Measurements from ENCODE around the gene GTF3C1.
"Not testable (repeated sequence)": the region's sequence is repeated elsewhere in the genome, so short reads cannot be mapped to it uniquely, and the experiment has no call there.

Gene GTF3C1

DNA sequence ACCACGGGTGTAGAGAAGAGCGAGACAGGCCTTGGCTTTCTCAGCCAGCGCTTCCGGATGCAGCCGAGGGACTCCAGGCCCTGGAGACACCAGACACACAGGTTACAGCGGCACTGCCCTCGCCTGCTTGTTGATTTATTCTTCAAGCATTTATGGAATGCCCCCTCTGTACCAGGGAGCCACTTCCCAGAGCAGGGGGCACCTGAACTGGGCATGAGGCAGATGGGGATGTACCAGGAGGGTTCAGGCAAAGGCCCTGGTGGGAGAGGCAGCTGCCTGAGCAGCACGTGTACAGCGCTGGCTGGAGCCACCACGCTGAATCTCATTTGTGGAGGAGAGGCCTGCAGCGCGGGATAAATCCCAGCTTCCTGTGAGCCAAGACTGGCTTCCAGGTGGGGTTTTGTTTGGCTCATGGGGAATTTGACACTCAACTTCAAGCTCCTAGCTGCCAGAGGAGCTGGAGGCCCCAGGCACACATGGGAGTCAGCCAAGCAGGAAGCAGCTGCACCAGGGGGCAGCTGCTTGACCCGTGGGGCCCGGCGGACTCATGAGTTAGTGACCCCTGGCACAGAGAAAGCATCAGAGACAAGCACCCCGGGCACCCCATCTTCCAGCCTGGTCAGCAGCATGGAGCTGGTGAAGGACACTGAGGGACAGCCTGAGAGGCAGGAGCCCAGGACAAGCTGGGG is 88.1 kb downstream of the GTF3C1 start:
- DNase-seq: no peak

DNA sequence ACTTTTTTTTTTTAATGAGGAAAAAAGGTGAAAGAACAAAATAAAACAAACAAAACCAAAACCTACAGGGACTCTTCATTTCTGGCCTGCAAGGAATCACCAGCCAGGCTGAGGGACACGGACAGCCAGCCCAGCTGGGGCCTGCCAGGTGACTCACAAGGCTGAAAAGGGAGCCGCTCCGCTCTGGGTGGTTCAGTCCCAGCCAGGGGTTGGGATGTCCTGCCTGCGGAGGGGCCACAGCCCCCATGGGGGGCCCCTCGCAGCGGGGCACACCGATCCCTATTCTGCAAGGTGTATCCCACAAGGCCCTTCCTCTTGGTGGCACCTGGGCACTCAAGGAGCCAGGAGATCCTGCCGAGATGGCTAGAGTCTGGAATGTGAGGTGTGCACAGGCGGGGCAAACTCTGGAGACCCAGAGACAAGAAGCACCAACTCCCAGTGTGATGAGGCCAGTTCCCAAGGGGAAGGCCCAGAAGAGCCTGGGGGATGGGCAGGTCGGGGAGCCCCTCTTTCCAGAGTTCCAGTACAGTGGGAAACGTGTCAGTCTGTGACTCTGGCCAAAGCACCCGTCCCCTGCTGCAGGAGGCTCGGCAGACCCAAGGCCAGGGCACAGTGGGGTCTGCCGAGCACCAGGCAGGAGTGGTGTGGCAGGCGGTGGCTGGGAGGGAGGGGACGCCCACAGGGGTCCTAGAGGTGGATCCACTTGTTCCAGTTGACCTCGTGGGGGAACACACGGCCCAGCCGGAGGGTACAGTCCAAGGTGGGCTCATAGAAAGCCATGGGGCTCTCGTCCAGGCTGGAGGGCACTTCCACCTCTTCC is 88.8 kb downstream of the GTF3C1 start:
- DNase-seq: no peak

DNA sequence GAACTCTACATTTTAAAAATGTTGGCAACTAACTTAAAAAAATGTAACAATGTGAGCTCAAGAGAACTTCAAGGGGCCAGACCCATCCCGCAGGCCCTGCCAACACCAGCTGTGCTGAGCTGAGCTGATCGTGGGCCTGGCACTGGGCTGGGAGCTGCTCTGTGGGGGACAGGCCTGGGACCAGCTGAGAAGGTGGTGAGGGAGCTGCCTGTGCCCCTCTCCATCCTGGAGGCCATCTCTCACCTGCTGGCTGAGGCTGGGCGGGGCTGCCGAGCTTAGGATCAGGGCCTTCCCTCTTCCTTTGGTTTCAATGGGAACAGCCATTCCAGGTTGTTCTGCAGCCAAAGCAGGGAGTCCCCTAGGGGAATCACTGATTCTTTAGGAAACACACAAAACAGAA is 89.5 kb downstream of the GTF3C1 start:
- no peak for DNase-seq

DNA sequence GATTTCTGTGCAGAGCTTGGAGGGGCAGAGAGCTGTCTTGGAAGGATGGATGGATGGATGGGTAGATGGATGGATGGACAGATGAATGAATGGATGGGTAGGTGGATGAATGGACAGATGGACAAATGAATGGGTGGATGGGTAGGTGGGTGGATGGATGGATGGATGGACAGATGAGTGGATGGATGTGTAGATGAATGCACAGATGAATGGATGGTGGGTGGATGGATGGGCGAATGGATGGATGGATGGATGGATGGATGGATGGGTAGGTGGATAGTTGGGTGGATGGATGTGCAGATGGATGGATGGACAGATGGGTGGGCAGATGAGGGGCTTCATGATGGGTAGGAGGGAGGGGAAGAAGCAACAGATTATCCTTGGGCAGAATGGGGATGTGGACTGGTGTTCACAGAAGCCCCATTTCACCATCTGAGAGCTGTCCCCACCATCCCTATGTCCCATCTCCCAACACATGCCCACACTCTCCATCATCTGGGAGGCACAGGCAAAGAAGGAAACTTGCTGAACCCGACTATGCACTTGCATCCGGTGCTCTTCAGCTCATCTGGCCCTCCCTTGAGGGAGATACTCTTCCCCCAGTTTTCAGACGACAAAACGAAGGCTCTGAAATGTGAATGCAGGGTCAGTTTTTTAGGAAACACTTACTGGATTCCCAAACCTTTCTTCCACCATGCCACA is 90.6 kb downstream of the GTF3C1 start:
- DNase-seq: no peak

DNA sequence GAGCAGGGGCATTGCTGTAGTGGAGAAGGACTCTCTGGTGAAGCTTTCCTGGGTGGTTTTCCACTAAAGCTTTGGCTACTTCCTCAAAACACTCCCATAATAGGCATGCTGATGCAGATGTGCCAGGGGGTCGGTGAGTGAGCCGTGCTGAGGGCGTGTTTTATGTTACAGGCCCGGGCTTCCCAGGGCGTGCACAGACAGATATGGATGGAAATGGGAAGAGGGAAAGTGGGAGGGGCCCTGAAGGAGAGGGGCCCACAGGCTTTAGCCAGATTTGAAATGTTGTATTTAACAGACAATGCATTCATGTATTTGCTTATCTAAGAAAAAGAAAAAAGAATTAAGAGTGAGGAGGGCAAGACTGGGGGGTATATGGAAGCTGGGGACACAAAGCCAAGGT is 91.5 kb downstream of the GTF3C1 start:
- no peak for DNase-seq

DNA sequence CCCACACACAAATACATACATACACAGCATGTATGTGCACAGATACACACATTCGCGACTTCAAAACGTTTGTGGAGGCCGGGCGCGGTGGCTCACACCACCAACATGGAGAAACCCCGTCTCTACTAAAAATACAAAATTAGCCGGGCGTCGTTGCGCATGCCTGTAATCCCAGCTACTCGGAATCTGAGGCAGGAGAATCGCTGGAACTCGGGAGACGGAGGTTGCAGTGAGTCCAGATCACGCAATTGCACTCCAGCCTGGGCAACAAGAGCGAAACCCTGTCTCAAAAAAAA is 92.2 kb downstream of the GTF3C1 start:
- DNase-seq: not testable (repeated sequence)

DNA sequence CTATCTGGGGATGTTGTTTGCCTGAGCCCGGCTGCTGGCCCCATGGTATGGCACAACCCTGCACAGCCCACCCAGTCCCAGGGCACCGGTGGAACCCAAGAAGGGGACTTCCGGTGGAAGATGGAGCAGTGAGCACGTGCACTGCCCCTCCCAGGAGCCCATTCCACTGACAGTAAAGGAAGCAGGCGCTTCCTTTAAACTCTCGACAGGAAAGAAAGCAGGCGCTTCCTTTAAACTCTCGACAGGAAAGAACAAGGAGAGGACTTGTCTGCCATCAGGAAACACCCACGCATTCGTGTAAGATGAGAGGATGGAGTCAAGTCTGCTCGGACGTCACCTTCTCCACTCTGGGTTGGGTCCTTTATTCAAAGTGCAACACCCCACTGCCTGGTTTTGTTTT is 94.0 kb downstream of the GTF3C1 start:
- DNase-seq: no peak

DNA sequence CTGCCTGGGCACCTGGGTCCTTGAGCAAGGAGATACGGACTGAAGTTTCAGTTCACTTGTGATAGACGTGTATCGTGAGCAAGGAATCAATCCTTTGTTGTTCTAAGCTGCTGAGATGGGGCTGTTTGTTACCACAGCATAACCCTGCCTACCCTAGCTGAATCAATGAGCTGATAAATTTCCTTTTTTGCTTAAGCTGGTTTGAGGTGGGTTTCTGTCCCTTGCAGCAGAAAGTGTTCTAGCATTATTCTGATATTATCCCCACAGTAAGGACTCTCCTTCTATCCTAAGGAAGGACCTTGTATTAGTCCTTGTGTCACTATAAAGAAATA is 96.3 kb downstream of the GTF3C1 start:
- no peak for DNase-seq

DNA sequence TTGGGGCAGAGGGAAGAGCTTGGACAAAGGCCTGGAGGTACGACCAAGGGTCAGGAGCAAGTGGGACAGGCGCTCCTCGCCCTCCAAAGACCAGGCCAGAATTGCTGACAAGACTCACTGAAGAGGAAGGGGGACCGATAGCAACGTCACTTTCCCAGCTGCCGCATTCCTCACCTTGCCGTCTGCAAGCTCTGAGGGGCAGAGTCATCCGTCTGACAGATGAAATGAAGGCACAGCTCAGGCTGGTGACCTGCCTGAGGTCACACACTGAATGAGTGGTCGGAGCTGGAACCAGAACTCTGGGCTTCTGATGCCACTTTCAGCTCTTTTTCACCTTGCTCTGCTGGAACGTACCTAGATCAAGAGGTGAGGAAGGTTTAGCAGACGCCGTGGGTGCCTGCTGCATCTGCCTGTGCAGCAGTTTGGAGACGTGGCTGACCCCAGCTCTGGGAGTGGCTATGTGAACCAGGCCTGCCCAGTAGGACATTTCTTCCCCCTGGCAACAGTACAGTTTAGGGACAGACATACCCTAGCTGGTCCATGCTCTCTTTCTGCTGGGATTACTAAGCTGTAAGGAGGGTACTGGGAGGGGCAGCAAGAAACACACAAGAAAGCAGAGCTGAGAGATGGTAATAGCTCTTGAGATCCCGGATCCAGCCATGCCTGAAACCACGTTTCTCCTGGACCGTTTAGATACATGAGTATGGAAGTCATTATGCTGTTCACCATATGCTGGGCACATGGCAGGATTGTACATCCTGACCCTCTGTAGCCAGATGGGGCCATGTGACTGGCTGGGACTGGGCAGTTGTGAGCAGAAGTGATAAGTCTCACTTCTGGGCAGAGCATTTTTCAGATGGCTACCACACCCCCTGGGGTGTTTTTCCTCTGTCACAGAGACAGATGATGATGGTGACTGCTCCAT is 96.9 kb downstream of the GTF3C1 start:
- DNase-seq: no peak

DNA sequence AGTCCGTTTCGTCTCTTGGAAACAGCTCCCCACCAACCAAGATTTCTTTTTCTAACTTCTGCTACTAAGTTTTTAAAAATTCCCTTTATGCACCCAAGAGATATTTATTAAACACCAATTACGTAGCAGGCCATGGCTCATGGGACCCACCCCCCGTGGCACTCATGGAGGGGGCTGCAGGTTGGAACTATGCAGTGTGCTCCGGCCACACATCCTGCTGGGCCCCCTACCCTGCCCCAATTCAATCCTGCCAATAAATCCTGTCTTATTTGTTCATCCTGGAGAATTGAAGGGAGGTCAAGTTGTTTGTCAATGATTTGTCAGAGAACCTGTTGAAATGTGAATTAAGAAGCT is 99.5 kb downstream of the GTF3C1 start:
- DNase-seq: no peak

DNA sequence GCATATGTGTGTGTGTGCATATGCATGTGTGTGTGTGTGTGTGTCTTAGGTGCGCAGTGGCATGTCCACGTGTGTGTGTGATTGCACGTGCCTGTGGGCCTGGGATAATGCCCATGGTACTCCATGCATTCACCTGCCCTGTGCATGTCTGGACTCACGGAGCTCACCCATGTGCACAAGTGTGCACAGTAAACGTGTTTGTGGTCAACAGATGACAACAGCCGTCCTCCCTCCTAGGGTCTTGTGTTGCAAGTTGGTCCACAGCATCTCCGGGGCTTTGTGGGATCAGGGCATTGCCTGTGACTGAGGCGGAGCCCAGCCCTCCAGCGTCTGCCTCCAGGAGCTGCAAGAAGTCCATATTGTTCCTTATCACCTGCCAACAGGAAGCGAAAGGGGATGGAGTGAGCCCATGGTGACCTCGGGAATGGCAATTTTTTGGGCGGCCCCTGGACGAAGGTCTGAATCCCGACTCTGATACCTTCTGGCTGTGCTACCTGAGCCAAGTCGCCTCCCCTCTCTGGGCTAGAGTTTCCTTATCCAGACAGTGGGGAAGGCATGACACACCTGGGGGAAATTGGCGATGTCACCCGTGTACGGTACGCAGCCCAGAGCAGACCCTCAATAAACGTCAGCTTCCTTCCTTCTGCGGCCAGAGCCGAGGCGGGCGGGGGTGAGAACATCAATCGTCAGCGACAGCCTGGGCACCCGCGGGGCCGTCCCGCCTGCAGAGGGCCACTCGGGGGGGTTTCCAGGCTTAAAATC is 100.1 kb downstream of the GTF3C1 start:
- peak; percentile 64 for DNase-seq

DNA sequence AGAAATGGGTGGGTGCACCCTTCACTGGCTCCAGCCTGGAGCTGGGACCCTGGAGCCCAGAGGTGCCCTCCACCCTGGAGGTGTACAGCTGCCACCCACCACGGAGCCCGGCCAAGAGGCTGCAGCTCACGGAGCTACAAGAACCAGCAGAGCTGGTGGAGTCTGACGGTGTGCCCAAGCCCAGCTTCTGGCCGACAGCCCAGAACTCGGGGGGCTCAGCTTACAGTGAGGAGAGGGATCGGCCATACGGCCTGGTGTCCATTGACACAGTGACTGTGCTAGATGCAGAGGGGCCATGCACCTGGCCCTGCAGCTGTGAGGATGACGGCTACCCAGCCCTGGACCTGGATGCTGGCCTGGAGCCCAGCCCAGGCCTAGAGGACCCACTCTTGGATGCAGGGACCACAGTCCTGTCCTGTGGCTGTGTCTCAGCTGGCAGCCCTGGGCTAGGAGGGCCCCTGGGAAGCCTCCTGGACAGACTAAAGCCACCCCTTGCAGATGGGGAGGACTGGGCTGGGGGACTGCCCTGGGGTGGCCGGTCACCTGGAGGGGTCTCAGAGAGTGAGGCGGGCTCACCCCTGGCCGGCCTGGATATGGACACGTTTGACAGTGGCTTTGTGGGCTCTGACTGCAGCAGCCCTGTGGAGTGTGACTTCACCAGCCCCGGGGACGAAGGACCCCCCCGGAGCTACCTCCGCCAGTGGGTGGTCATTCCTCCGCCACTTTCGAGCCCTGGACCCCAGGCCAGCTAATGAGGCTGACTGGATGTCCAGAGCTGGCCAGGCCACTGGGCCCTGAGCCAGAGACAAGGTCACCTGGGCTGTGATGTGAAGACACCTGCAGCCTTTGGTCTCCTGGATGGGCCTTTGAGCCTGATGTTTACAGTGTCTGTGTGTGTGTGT is 100.9 kb downstream of the GTF3C1 start:
- DNase-seq: no peak

DNA sequence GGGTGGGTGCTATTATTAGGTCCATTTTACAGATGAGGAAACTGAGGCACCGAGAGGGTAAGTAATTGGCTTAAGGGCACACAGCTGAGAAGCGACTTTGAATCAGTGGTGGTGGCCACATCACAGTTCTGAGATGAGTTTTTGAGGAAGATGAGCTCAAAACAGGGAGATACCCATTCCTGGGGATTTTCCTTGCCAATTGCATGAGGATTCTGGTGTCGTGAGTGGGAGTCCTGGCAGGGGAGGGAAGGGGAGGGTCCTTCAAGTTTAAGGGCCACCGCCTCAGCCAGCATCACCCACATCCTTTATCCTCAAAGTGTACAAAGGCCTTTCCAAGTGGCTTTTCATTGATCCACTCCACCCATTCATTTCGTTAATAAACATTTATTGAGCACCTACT is 102.4 kb downstream of the GTF3C1 start:
- DNase-seq: no peak

DNA sequence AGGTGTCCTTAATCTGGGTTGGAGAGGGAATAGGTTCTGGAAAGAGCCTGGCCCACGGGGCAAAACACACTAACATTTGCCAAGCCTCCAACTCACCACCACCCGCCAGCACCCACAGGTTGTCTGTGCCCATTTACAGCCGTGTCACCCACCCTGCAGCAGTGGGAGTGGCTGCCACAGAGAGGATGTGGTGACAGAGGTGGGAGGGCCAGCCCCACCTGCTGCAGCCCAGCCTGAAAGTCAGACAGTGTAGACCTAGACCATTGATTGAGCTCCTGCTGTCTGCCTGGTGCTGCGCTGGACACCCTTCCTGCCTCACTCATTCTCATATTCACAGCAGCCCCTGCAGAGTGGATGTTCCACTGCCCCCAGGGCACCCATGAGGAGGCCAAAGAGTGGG is 103.0 kb downstream of the GTF3C1 start:
- peak; percentile 86 for DNase-seq

DNA sequence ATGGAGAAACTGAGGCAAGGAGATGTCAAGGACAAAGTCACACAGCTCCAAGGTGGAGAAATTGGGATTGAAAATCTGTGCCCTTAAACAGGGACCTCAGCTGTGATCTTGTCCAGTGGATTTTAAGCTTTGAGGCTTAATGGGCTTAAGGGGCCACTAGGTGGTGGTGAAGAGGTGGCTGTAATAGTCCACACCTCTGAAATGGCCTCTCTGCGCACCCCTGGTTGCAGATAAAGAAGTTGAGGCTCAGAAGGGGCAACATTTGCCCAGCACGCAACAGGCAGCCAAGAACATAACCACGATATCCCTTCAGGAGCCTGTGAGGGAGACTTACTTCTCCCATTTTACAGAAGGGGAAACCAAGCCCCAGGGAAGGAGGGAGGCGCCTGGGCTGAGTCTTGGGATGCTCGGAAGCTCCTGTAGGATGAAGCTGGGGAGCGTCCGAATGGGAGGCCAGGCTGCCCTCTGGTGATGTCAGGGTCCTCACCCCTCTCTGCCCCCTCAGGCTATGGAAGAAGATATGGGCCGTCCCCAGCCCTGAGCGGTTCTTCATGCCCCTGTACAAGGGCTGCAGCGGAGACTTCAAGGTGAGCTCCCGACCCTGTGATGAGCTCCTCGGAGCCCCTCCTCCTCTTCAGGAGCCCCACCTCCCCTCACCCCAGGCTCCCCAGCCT is 104.1 kb downstream of the GTF3C1 start:
- no peak for DNase-seq

DNA sequence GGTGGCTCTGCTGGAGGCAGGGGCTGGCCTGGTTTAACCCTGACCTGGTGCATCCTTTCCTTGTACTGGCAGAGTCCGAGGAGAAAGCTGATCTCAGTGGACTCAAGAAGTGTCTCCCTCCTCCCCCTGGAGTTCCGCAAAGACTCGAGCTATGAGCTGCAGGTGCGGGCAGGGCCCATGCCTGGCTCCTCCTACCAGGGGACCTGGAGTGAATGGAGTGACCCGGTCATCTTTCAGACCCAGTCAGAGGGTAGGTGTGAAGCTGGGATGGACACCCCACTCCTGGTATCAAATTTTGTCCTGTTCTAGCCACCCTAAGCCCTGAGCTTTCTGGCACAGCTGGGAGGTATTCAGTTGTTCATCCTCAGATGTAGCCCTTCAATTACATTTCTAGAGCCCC is 105.2 kb downstream of the GTF3C1 start:
- DNase-seq: no peak

DNA sequence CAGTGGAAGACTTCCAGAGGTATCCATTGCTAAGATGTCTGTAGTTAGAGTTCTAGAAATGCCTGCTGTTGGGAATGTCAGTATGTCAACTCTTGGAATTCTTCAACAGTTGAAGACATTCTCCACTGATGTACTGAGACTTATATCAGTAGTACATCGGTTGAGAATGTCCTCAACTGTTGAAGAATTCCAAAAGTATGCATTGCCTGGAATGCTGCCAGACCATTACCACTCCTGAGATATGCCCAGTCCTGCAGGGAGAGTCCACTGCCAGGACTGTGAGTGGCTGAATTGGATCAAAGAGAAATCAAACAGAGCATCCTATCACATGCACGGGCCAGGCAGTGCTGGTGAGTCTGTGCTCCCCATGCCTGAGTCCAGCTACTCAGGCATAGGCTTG is 105.7 kb downstream of the GTF3C1 start:
- DNase-seq: no peak

DNA sequence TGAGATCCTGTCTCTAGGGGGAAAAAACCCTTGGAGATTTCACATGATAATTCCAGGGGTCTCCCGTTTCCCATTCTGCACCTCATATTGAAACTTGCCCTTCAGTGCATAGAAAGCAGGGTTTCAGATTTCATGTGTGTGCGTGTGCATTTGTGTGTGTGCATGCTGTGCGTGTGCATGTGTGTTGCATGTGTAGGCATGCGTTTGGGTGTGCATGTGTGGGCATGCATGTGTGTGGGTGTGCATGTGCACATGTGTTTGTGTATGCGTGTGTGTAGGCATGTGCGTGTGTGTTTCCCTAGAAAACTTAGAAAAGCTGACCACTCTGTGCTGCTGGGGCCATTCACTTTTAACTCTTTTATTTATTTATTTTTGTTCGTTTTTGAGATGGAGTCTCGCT is 107.7 kb downstream of the GTF3C1 start:
- no peak for DNase-seq

DNA sequence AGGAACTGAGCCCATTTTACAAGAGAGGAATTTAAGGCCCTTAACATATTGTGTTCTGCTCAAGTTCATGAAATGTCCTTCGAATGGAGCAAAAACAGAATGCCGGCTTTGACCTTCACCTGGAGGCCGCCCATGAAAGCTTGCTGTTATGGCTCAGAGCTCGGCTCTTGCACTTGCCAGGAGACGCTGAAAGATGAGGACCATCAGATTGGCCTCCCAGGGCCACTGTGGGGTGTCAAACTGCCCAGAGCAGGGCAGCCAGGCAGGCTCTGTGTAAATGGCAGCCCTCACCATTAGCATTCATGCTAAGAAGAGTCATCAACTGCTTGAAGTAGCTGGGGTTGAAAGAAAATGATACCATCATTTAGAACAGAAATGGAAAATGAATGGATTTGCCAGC is 108.4 kb downstream of the GTF3C1 start:
- no peak for DNase-seq

DNA sequence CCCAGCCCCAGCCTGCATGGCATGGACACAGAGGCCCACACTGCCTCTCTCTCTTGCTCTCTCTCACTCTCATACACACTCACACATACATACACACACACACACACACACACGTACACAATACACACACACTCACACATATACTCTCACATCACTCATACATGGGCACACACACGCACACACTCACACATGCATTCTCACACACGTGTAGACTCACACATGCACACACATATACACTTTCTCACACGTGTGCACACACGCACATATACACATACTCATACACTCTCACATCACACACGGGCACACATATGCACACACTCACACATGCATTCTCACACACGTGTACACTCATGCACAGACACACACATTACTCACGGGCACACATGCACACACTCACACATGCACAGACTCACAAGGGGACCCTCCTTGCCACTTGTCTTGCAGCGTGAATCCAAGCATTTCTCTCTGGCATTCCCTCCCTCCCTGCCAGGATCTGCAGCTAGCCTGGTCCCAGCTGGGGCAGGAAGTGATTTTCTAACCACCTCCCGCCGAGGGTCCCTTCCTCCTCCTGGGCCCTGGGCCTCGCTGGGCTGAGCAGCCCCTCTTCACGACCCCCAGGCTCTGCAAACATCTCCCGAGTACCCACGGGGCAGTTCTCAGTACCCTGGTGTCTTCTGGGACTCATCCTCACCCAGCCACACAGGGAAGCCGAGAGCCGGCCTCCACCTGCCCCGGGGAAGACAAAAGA is 110.3 kb downstream of the GTF3C1 start:
- no peak for DNase-seq
